Lung microvascular endothelial cell (primary cell): ENCODE data around the gene FKRP. TPM values are rescaled to one million over a fixed set of nuclear protein-coding genes. Genes with fewer than 3 reads are reported as not detected.
"Not testable (repeated sequence)": the region's sequence is repeated elsewhere in the genome, so short reads cannot be mapped to it uniquely, and the experiment has no call there.

ENCODE experiments used
- DNase-seq, 2 donors: peaks; one replicate each; pipeline versions ENCODE4 v3.0.0 to v3.0.0-alpha.2; 2010; ENCODE audit warnings: low read depth in 2 of 2
- total RNA-seq: library from RNA; depleted of rRNA; stranded (reverse); fragments of >200 nt; gene quantifications from 2 replicates; pipeline ENCODE4 v1.2.1, GENCODE V29; 2014

Gene FKRP
- total RNA-seq, 1 donor from 2014 or later, result 13.9 TPM

- peak; percentile 33 to 68 for DNase-seq
These were observed 38.6 kb downstream of the FKRP start for GRCh38 chr19:46784262-46785053.

- DNase-seq, result no peak
These were observed 39.5 kb downstream of the FKRP start for GRCh38 chr19:46785054-46785979.

GRCh38 chr19:46785980-46786235 lies 40.1 kb downstream of the FKRP start:
- DNase-seq, result no peak

- peak; percentile 65 to 83 for DNase-seq
These were observed 40.6 kb downstream of the FKRP start for GRCh38 chr19:46786236-46787039.

GRCh38 chr19:46787040-46787330 lies 41.1 kb downstream of the FKRP start:
- DNase-seq, result no peak

- peak; percentile 51 to 53 for DNase-seq
These were observed 41.7 kb downstream of the FKRP start for GRCh38 chr19:46787331-46788261.

- peak; percentile 94 to 95 for DNase-seq
These were observed 42.6 kb downstream of the FKRP start, which contains the start of gene SLC1A5 for GRCh38 chr19:46788262-46788967. TSS of gene SLC1A5 (minus strand) at chr19:46788594. CDS start at chr19:46787965, 629 bp downstream.

- DNase-seq, result no peak
These were observed 43.1 kb downstream of the FKRP start for GRCh38 chr19:46788968-46789338.

GRCh38 chr19:46789371-46789770 lies 43.5 kb downstream of the FKRP start:
- no peak for DNase-seq

- DNase-seq, result peak in 1 of 2 donors; percentile 9
These were observed 46.1 kb downstream of the FKRP start for GRCh38 chr19:46791944-46792343.

- no peak for DNase-seq
These were observed 52.0 kb downstream of the FKRP start for GRCh38 chr19:46797881-46798280.

GRCh38 chr19:46798713-46799112 lies 52.9 kb downstream of the FKRP start:
- no peak for DNase-seq

- no peak for DNase-seq
These were observed 56.3 kb downstream of the FKRP start for GRCh38 chr19:46802152-46802551.

- DNase-seq, result no peak
These were observed 57.7 kb downstream of the FKRP start for GRCh38 chr19:46803555-46803954.

- DNase-seq, result not testable (repeated sequence)
These were observed 58.6 kb downstream of the FKRP start for GRCh38 chr19:46804432-46804831.

- DNase-seq, result no peak
These were observed 60.8 kb downstream of the FKRP start for GRCh38 chr19:46806656-46807055.
